ENCODE results near the gene MVB12B. TPM values are rescaled to one million over a fixed set of nuclear protein-coding genes. Genes with fewer than 3 reads are reported as not detected.

MVB12B gene
- polyA plus RNA-seq, 6 donors from 2014 or later = 1.2 to 2.6 (median 2.5) TPM; not detected in 1

DNA sequence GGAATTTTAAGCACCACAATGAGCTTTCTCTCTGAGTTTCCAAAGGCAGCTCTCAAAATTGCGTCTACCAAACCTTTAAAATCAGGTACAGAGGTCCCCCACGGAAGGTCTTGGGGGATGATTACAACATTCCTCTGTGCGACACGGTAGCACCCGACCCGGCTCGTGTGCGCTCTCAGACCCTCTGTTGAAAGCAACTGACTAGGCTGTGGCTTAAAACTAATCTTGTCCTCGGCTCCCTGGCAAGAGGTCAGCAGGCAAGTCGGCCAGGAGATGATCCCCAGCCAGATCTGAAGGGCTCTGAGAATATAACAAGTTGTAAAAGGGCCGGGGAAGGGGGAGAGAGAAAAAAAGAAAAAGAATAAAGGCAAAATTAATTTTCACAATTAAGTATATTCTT lies 194.5 kb downstream of the MVB12B start:
- peaks cover 26 to 56% (median 38%) of the 10 kb centered on the region in 3 donors for H3K27me3 Mint-ChIP-seq
- DNase-seq (no peak), ATAC-seq (ENCODE audit: low read depth in 2 of 2) (no peak)
- no peaks in the 10 kb centered on the region for H3K9me3 Mint-ChIP-seq
- no peak overlapping the region for H3K4me3 Mint-ChIP-seq
- peaks cover 30 to 48% (median 48%) of the 10 kb centered on the region in 3 donors for H3K4me1 Mint-ChIP-seq
- H3K36me3 Mint-ChIP-seq = no peaks in the 10 kb centered on the region
- H3K27ac Mint-ChIP-seq = peak overlapping the region in 1 of 6 donors; percentile 75

DNA sequence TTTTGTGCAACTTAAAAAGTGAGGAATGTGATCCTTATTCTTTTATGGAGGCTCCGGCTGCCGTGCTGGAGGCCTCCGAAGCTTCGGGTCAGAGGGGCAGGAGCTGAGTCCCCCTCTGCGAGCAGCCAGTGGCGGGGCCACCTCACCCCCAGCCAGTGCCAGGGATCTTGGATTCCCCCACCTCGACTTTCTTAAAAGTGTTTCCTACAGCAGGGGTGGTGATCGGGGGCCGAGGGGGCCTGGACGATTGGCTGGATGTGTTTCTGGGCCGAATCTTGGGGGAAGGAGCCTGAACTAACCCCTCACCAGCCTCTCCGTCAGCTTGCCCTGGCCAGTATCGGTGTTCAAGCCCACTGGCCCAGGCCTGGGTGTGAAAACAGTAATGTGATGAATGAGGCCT lies 194.9 kb downstream of the MVB12B start:
- peaks cover 27 to 46% (median 45%) of the 10 kb centered on the region in 3 donors for H3K4me1 Mint-ChIP-seq
- no peak overlapping the region for H3K4me3 Mint-ChIP-seq
- H3K36me3 Mint-ChIP-seq = no peaks in the 10 kb centered on the region
- no peak for ATAC-seq (ENCODE audit: low read depth in 2 of 2)
- DNase-seq = no peak
- no peak overlapping the region for H3K27ac Mint-ChIP-seq
- H3K27me3 Mint-ChIP-seq = peaks cover 26 to 53% (median 38%) of the 10 kb centered on the region in 3 donors
- H3K9me3 Mint-ChIP-seq = no peaks in the 10 kb centered on the region

DNA sequence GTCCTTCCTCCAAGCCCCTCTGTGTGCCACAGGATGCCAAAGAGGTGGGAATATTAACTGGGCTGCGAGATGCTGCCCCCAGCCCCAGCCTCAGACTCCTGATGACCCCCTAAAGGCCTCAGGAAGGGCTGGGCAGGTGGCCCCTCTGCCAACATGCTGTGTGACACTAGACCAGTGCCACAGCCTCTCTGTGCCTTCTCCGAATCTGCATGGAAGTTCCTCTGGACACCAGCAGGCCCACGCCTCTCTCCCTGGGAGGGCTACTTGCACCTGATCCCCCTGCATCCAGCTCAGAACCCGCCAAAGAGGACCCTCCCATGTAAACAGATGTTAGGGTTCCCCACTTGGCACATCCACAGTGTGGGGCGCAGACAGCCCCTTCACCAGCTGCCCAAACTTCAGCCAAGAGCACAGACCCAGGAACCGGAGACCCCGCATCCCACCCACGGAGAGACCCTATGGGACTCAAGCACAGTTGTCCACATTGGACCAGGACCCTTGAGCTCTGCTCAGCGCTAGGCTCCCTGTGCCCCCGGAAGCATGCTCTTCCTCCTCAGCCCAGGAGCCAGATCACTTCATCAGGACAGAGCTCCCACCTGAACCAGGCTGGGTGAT lies 195.5 kb downstream of the MVB12B start:
- peaks cover 23 to 47% (median 35%) of the 10 kb centered on the region in 3 donors for H3K27me3 Mint-ChIP-seq
- H3K27ac Mint-ChIP-seq = no peak overlapping the region
- no peaks in the 10 kb centered on the region for H3K36me3 Mint-ChIP-seq
- peak overlapping the region in 1 of 8 donors; percentile 6 for H3K4me3 Mint-ChIP-seq
- H3K4me1 Mint-ChIP-seq = peaks cover 22 to 40% (median 40%) of the 10 kb centered on the region in 3 donors
- ATAC-seq (ENCODE audit: low read depth in 2 of 2) (no peak), DNase-seq (no peak)
- no peaks in the 10 kb centered on the region for H3K9me3 Mint-ChIP-seq

DNA sequence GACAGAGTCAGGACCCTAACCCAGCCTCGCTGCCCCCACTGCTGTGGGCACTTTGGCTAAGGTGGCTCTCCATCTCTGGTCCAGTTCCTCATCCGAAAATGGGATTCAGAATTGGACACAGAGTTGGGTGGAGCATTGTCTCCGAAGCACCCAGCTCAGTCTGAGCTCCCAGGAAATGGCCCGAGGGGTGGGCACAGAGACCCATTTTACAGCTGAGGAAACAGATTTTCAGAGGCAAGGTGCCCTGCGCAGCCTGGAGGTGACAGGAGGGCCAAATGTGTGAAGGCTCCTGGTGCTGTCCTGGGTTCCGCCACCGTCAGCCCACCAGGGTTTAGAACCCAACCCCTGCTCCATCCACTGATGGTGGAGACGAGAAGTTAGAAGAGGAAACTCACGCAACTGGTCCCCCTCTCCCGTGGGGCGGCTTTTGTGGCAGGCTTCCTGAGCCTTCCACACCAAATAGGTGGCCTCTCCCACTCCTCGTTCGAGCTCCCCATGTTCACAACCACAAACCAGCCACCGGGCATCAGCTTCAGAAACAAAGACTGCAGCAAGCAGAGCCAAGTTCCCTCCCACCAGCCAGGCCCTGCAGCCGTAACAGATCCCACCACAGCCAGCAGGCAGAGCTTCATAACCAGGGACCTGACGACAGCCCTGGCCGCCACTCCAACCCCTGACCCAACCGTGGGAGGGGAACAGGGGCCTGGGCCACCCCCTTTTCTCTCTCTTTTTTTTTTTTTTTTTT lies 196.2 kb downstream of the MVB12B start:
- H3K4me3 Mint-ChIP-seq = no peak overlapping the region

DNA sequence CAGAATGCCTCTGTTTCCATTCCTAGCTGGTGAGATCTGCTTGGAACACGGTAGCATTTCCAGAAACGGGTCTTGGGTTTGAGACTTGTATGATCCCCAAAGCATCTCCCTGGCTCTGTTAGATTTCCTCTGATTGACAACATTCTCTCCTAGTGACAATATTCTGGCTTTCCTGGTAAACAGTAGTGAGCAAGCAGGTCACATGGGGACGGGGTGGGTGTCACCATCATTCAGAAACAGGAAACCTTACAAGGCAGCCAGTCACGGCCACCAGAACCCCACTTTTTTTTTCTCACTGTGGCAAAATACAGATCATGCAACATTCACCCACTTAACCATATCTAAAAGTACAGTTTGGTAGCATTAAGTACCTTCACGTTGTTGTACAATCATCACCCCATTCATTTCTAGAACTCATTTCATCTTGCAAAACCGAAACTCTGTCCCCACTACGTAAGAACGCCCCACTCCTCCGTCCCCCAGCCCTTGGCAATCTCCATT lies 197.0 kb downstream of the MVB12B start:
- H3K4me1 Mint-ChIP-seq = peaks cover 16 to 31% (median 30%) of the 10 kb centered on the region in 3 donors
- DNase-seq (no peak), ATAC-seq (ENCODE audit: low read depth in 2 of 2) (peak; percentile 68 to 75)
- H3K9me3 Mint-ChIP-seq = no peaks in the 10 kb centered on the region
- peaks cover 11 to 34% (median 19%) of the 10 kb centered on the region in 3 donors for H3K27me3 Mint-ChIP-seq
- peak overlapping the region; percentile 16 to 86 (median 77) for H3K4me3 Mint-ChIP-seq
- peak overlapping the region in 4 of 6 donors; percentile 7 to 66 (median 36) for H3K27ac Mint-ChIP-seq
- H3K36me3 Mint-ChIP-seq = no peaks in the 10 kb centered on the region

More for the DNA sequence above, 196.2 kb downstream of the MVB12B start:
- Mint-ChIP-seq H3K27me3 (peaks cover 16 to 40% (median 28%) of the 10 kb centered on the region in 3 donors), H3K36me3 (no peaks in the 10 kb centered on the region), H3K4me1 (peaks cover 16 to 33% (median 33%) of the 10 kb centered on the region in 3 donors), H3K9me3 (no peaks in the 10 kb centered on the region), H3K27ac (peak overlapping the region in 2 of 6 donors; percentile 7 to 84)
- no peak for ATAC-seq (ENCODE audit: low read depth in 2 of 2)
- no peak for DNase-seq

DNA sequence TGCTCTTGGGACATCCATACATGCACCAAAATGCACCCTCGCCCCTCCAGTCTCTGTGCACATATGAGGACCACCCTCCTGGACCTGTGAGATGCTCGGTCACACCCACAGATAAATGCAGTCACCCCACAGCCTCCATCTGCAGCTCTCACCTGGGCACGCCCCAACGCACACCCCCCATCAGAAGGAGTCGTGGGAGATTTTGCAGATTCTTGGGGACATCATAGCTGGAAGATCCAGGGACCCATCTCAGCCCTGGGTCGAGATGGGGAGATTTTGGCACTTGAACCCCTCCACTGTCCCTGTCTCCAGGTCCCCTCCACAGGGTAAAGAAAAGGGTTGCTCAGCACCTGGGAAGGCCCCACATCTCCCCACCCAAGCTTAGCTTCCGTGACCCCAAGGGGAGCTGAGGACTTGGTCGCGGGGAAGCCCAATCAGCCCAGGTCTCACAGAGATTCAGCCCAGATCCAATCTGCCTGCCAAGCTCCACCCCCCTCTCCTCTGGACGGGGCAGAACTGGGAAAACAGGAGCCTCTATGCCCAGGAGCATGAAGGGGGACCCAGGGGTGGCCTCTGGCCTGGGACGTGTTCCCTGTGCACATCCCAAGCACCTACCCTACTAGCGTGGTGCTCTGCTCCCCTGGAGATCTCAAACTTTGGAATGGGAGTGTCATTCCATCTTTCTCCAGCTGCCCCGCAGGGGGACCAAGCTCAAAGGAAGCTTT lies 197.9 kb downstream of the MVB12B start:
- no peaks in the 10 kb centered on the region for H3K9me3 Mint-ChIP-seq
- H3K4me3 Mint-ChIP-seq = peak overlapping the region in 5 of 8 donors; percentile 16 to 85 (median 76)
- ATAC-seq (ENCODE audit: low read depth in 2 of 2) (no peak), DNase-seq (no peak)
- H3K27ac Mint-ChIP-seq = peak overlapping the region in 4 of 6 donors; percentile 7 to 66 (median 43)
- H3K27me3 Mint-ChIP-seq = peaks cover 2 to 27% (median 15%) of the 10 kb centered on the region in 3 donors
- no peaks in the 10 kb centered on the region for H3K36me3 Mint-ChIP-seq
- H3K4me1 Mint-ChIP-seq = peaks cover 16 to 31% (median 30%) of the 10 kb centered on the region in 3 donors

DNA sequence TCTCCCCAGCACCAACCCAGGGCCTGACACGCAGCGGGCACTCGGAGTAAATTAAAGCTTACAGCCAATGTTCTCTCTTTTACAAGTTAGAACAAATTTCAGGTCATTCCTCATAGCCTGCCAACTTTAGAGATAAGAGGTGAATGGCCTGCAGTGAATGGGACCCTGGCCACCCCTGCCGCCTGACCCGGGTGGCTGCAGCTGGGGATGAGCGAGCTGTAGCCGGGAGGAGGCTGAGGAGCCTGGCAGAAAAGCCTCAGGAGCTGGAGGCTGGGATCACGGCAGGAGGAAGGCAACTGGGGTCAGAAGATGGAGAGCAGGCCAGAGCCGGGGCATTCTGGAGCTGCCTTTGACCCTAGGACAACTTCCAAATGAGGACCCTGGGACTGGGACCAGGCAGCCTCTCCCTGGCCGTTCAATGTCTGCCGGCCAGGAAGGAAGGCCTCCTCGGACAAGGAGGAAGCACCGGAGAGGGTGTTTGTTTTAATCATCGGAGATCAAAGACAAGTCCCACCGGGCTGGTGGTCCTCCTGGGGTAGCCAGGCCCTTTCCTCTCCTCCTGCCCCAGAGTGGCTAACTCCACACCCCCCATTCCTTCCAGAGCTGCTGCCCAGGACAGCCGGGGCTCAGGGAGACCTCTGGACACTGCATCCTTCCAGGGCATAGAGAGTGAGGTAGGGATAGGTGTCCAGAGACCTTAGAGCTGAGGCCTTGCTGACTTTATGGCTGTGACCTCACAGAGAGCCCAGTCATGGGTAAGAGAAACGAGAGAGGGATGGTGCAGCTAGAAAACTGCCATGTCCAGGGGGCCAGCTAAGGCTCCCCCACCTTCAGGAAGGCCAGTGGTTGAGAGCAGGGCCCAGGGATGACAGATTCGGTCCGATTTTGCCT lies 199.8 kb downstream of the MVB12B start:
- H3K4me3 Mint-ChIP-seq = peak overlapping the region in 1 of 8 donors; percentile 41
- peaks cover 20 to 38% (median 37%) of the 10 kb centered on the region in 3 donors for H3K4me1 Mint-ChIP-seq
- ATAC-seq (ENCODE audit: low read depth in 2 of 2) (no peak), DNase-seq (no peak)
- H3K36me3 Mint-ChIP-seq = no peaks in the 10 kb centered on the region
- peaks cover 0 to 27% (median 15%) of the 10 kb centered on the region in 3 donors for H3K27me3 Mint-ChIP-seq
- peak overlapping the region in 1 of 6 donors; percentile 52 for H3K27ac Mint-ChIP-seq
- H3K9me3 Mint-ChIP-seq = no peaks in the 10 kb centered on the region

DNA sequence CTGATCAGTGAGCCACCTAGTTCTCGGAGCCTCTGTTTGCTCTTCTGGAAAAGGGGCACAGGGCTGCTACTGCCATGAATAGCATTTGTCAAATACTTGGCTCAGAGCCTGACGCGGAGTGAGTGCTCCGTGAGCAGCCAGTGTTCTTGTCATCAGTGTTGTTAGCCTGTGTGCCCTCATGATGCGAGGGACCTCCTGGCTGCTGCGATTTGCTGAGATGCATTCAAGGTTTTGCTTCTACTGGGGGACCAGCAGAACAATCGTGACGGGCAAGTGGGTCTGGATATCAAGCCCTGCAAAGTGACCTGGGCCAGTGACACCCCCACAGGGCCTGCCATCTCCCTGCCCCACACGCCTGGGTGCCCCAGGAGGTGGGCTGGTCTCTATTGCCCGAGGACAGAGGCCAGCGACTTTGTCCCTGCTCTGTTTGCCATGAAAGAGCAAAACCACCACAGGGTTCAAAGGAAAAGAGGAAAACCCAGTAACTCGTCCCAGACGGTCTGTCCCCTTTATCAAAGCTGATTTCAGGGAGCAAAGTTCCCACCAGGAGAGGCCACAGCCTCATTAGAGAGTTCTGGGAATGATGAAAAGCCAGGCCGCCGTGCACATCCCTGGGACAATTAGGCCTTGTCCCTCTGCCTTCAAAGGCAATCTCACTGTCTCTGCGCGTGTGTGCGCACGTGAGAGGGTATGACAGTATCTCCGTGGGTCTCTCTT lies 200.6 kb downstream of the MVB12B start:
- ATAC-seq (ENCODE audit: low read depth in 2 of 2) = no peak
- Mint-ChIP-seq H3K4me1 (peaks cover 27 to 46% (median 45%) of the 10 kb centered on the region in 3 donors), H3K36me3 (no peaks in the 10 kb centered on the region), H3K9me3 (no peaks in the 10 kb centered on the region), H3K27ac (peak overlapping the region in 1 of 6 donors; percentile 22), H3K27me3 (peaks cover 0 to 27% (median 15%) of the 10 kb centered on the region in 3 donors), H3K4me3 (peak overlapping the region in 1 of 8 donors; percentile 20)
- DNase-seq = no peak

DNA sequence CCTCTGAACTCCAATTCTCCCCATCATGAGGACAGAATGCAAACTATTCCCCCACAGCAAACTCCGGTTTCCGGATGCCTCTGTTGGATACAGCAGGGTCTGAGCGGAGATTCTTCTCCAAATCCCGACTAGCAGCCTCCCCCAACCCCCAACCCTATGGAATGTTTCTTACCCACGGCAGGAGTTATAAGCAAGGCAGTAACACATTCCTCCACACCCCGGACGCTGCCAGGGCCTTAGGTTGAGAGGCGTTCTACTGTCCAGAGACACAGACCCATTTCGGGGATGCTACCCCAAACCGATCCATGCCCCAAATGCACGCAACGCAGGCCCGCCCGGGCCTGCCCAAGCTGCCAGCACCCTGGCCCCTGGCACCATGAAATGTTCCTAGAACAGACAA lies 201.5 kb downstream of the MVB12B start:
- H3K27ac Mint-ChIP-seq = no peak overlapping the region
- ATAC-seq (ENCODE audit: low read depth in 2 of 2) (no peak), DNase-seq (no peak)
- H3K4me1 Mint-ChIP-seq = peaks cover 33 to 49% (median 49%) of the 10 kb centered on the region in 3 donors
- H3K9me3 Mint-ChIP-seq = no peaks in the 10 kb centered on the region
- peak overlapping the region in 1 of 8 donors; percentile 52 for H3K4me3 Mint-ChIP-seq
- peaks cover 0 to 19% (median 15%) of the 10 kb centered on the region in 3 donors for H3K27me3 Mint-ChIP-seq
- H3K36me3 Mint-ChIP-seq = no peaks in the 10 kb centered on the region

DNA sequence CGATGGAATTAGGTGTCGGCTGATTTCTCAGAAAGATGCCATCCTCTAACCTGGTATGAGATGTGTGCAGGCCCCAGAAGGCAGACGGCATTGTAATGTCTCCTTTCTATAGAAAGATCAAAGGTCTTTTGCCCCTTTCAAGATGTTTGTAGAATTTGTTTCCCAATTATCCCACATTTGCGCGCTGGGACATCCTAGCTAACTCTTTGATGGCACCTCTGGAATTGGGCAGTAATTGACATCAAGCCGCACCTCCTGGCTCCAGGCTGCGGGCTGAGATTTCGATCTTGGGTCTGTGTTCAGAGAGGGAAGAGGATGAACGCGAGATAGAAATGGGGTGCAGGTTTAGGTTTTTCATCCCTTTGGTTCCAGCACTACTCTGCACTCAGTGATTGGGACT lies 202.3 kb downstream of the MVB12B start:
- DNase-seq = no peak
- no peaks in the 10 kb centered on the region for H3K9me3 Mint-ChIP-seq
- H3K36me3 Mint-ChIP-seq = no peaks in the 10 kb centered on the region
- H3K27me3 Mint-ChIP-seq = peaks cover 0 to 12% (median 10%) of the 10 kb centered on the region in 3 donors
- H3K4me3 Mint-ChIP-seq = peak overlapping the region in 1 of 8 donors; percentile 34
- peaks cover 33 to 50% (median 49%) of the 10 kb centered on the region in 3 donors for H3K4me1 Mint-ChIP-seq
- ATAC-seq (ENCODE audit: low read depth in 2 of 2) = no peak
- no peak overlapping the region for H3K27ac Mint-ChIP-seq

DNA sequence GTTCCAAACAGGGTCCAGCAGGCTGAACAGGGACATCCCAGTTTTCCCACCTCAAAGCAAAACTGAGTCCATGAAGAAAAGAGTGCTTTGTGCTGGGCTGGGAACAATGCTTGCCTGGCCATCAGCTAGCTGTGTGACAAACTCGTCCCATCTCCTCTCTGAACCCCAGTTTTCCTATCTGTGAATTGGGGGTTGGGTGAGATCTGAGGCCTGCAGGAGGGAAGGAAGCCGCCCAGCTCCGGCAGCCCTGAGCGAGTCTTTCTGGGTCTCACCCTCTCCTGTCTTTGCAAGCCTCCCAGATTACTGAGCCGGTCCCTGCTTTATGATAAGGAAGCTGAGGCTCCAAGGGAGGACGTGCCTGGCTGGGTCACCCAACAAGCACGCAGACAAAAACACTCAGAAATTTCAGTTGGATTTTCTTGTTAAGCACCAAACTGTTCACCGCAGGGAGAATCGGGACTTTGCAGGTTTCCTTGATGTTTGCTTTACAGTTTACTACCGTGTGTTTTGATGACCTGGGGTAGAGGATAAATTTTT lies 204.5 kb downstream of the MVB12B start:
- no peaks in the 10 kb centered on the region for H3K36me3 Mint-ChIP-seq
- H3K9me3 Mint-ChIP-seq = no peaks in the 10 kb centered on the region
- H3K27ac Mint-ChIP-seq = peak overlapping the region in 4 of 6 donors; percentile 71 to 93 (median 82)
- no peaks in the 10 kb centered on the region for H3K27me3 Mint-ChIP-seq
- ATAC-seq (ENCODE audit: low read depth in 2 of 2) (no peak), DNase-seq (no peak)
- H3K4me3 Mint-ChIP-seq = peak overlapping the region in 4 of 8 donors; percentile 32 to 57 (median 52)
- peaks cover 39 to 53% (median 46%) of the 10 kb centered on the region in 3 donors for H3K4me1 Mint-ChIP-seq

Measured in naive B cell (primary cell).